Keratinocyte (primary cell): ENCODE data around the gene SMTN. TPM values are rescaled to one million over a fixed set of nuclear protein-coding genes. Genes with fewer than 3 reads are reported as not detected.
"Not testable (repeated sequence)": the region's sequence is repeated elsewhere in the genome, so short reads cannot be mapped to it uniquely, and the experiment has no call there.

Source experiments
- DNase-seq: peaks from one replicate; pipeline ENCODE4 v3.0.0-alpha.2; 2011; ENCODE audit warnings: low read depth, missing footprints, low spot score
- FAIRE-seq: peaks from 2 replicates; lab custom pipeline; 2011; peaks lifted over from hg19 to GRCh38; lab: Jason Lieb, UNC
- H2AFZ ChIP-seq: 2 replicates; pipeline ENCODE4 v1.6.0; 2012; ENCODE audit warnings: low read length, control low read depth, inconsistent platforms; ENCODE audit not compliant: control insufficient read depth
- H3K27ac ChIP-seq: 2 replicates; pipeline ENCODE4 v1.5.1; 2011; ENCODE audit warnings: low read length; ENCODE audit not compliant: control insufficient read depth, insufficient read depth
- H3K27me3 ChIP-seq: 3 replicates; pipeline ENCODE4 v1.6.0; 2011; ENCODE audit warnings: low read length; ENCODE audit not compliant: control insufficient read depth, insufficient read depth; ENCODE audit errors: extremely low read depth
- H3K36me3 ChIP-seq, 2 experiments: 2 replicates in 1 of 2; 3 replicates in 1 of 2; pipeline ENCODE4 v1.5.1; 2011; ENCODE audit warnings: low read length in 2 of 2, mild to moderate bottlenecking in 1 of 2; ENCODE audit not compliant: control insufficient read depth in 2 of 2, insufficient read depth in 2 of 2; ENCODE audit errors: extremely low read depth in 1 of 2
- H3K4me1 ChIP-seq: 3 replicates; pipeline ENCODE4 v1.5.1; 2011; ENCODE audit warnings: low read length; ENCODE audit not compliant: control insufficient read depth, insufficient read depth; ENCODE audit errors: extremely low read depth
- H3K4me2 ChIP-seq: 3 replicates; pipeline ENCODE4 v1.6.0; 2011; ENCODE audit warnings: low read depth, low read length; ENCODE audit not compliant: control insufficient read depth, insufficient read depth; ENCODE audit errors: extremely low read depth
- H3K4me3 ChIP-seq, 3 experiments: fragments of 200-600 bp in 1 of 3; sonication (generic) in 1 of 3; 2 replicates in 2 of 3; 3 replicates in 1 of 3; pipeline ENCODE4 v1.5.1; 2011 to 2016; ENCODE audit warnings: low read length in 3 of 3, mild to moderate bottlenecking in 3 of 3, control low read depth in 2 of 3, inconsistent platforms in 1 of 3, low read depth in 1 of 3, mixed read lengths in 1 of 3, mixed run types in 1 of 3, moderate library complexity in 1 of 3; ENCODE audit not compliant: control insufficient read depth in 2 of 3, insufficient read depth in 2 of 3; ENCODE audit errors: extremely low read depth in 1 of 3
- H3K79me2 ChIP-seq: 2 replicates; pipeline ENCODE4 v1.6.0; 2012; ENCODE audit warnings: low read length; ENCODE audit not compliant: control insufficient read depth, insufficient read depth
- H3K9ac ChIP-seq: 3 replicates; pipeline ENCODE4 v1.6.0; 2011; ENCODE audit warnings: low read length; ENCODE audit not compliant: control insufficient read depth, insufficient read depth; ENCODE audit errors: extremely low read depth
- H3K9me1 ChIP-seq: 3 replicates; pipeline ENCODE4 v1.6.0; 2011; ENCODE audit warnings: low read length; ENCODE audit not compliant: control insufficient read depth, insufficient read depth; ENCODE audit errors: extremely low read depth
- H3K9me3 ChIP-seq: 2 replicates; pipeline ENCODE4 v1.5.1; 2012; ENCODE audit warnings: low read depth, low read length; ENCODE audit not compliant: control insufficient read depth
- H4K20me1 ChIP-seq: 3 replicates; pipeline ENCODE4 v1.6.0; 2011; ENCODE audit warnings: low read length; ENCODE audit not compliant: control insufficient read depth, insufficient read depth; ENCODE audit errors: extremely low read depth
- EZH2 ChIP-seq: IDR thresholded peaks from one replicate; pipeline ENCODE4 v1.6.1; 2012; ENCODE audit warnings: inconsistent platforms, mild to moderate bottlenecking, low read length, moderate library complexity
- dilution Hi-C: fragments of 300-500 bp; cut with MboI; formaldehyde crosslinking; loops from one replicate; pipeline ENCODE4 v1.7.0; 2020; ENCODE audit warnings: low sequenced_read_pairs; ENCODE audit not compliant: extremely low pct_ligation_motif_present
- polyA plus RNA-seq, 5 experiments: library from polyadenylated mRNA; depleted of rRNA in 3 of 5; stranded (reverse) in 3 of 5; stranded (forward) in 1 of 5; unstranded in 1 of 5; fragments of >200 nt; gene quantifications; 1 replicate in 1 of 5; 2 replicates in 3 of 5; 3 replicates in 1 of 5; pipeline versions ENCODE4 v1.2.1 to v1.2.3, GENCODE V29; 2011 to 2012; ENCODE audit warnings: missing spikeins in 2 of 5, low read depth in 1 of 5, low replicate concordance in 1 of 5
- TF ChIP-seq, protein P1 (sequence below), 3 experiments: IDR thresholded peaks in 1 of 3; conservative IDR thresholded peaks in 1 of 3; optimal IDR thresholded peaks in 1 of 3; 2 replicates in 2 of 3; 3 replicates in 1 of 3; pipeline versions ENCODE3 to v1.5.1; 2011; ENCODE audit warnings: low read length in 3 of 3, mild to moderate bottlenecking in 3 of 3, moderate library complexity in 2 of 3, control low read depth in 1 of 3, inconsistent platforms in 1 of 3; ENCODE audit not compliant: insufficient read depth in 2 of 3; ENCODE audit errors: extremely low read depth in 1 of 3

SMTN gene
- polyA plus RNA-seq, 1 donor (not counting 4 experiments of a cell fraction or from before 2014, with no cell fraction given): 61.2 TPM

DNA sequence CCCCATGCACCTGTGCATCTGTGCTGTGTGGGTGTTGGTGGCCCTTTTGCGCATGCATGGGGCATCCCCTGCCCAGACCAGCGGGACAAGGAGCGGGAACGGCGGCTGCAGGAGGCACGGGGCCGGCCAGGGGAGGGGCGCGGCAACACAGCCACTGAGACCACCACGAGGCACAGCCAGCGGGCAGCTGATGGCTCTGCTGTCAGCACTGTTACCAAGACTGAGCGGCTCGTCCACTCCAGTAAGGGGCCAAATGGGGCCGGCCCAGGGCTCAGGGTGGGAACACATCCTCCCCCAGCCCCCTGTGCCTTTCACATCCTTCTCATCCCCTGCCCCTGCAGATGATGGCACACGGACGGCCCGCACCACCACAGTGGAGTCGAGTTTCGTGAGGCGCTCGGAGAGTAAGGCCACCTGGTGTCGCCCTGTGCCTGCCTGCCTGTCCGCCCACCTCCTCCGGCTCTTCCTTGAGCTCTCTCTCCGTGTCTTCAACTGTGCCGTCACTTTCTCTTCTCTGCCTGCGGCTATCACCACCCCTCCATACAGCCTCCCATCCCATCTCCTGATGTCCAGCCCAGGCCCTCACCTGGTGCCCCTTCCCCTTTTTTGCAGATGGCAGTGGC lies 15.7 kb downstream of the SMTN start:
- dilution Hi-C loops: no loop called here
- no peak for FAIRE-seq

DNA sequence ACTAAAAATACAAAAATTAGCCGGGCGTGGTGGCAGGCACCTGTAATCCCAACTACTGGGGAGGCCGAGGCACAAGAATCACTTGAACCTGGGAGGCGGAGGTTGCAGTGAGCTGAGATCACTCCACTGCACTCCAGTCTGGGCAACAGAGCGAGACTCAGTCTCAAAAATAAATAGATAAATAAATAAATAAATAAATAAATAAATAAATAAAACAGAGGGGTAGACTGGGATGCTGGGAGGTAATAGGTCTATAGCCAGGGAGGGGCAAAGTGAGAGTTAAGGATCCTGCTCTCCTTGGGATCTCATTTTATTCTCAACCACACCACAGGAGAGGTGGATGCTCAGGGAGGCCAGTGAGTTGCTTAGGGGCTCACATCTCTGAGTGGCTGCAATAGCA lies 16.4 kb downstream of the SMTN start:
- DNase-seq, FAIRE-seq, H3K9me3 ChIP-seq, H3K27me3 ChIP-seq, H3K27ac ChIP-seq, H3K4me1 ChIP-seq, H3K9me1 ChIP-seq, dilution Hi-C loops, H4K20me1 ChIP-seq, H3K79me2 ChIP-seq, H3K9ac ChIP-seq, H3K4me3 ChIP-seq, H2AFZ ChIP-seq, H3K4me2 ChIP-seq: not testable (repeated sequence)
- peaks cover 67 to 74% of the 10 kb centered on the region in 2 experiments for H3K36me3 ChIP-seq

More for the DNA sequence above, 15.7 kb downstream of the SMTN start:
- Histone ChIP-seq H3K27me3 (no peaks in the 10 kb centered on the region), H3K4me2 (no peak overlapping the region), H3K36me3 (peaks cover 72 to 75% of the 10 kb centered on the region in 2 experiments), H4K20me1 (peaks cover 11% of the 10 kb centered on the region), H3K27ac (no peak overlapping the region), H3K4me3 (no peak overlapping the region), H3K79me2 (peaks cover 11% of the 10 kb centered on the region), H3K9me3 (no peaks in the 10 kb centered on the region), H2AFZ (no peak overlapping the region), H3K9me1 (no peaks in the 10 kb centered on the region), H3K9ac (no peak overlapping the region), H3K4me1 (no peaks in the 10 kb centered on the region)
- no peak for DNase-seq
- TF ChIP-seq, protein P1, sequence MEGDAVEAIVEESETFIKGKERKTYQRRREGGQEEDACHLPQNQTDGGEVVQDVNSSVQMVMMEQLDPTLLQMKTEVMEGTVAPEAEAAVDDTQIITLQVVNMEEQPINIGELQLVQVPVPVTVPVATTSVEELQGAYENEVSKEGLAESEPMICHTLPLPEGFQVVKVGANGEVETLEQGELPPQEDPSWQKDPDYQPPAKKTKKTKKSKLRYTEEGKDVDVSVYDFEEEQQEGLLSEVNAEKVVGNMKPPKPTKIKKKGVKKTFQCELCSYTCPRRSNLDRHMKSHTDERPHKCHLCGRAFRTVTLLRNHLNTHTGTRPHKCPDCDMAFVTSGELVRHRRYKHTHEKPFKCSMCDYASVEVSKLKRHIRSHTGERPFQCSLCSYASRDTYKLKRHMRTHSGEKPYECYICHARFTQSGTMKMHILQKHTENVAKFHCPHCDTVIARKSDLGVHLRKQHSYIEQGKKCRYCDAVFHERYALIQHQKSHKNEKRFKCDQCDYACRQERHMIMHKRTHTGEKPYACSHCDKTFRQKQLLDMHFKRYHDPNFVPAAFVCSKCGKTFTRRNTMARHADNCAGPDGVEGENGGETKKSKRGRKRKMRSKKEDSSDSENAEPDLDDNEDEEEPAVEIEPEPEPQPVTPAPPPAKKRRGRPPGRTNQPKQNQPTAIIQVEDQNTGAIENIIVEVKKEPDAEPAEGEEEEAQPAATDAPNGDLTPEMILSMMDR (optimal IDR thresholded peaks at IDR 0.05 in 1 of 3, IDR thresholded peaks at IDR 0.05 in 1 of 3, conservative IDR thresholded peaks at IDR 0.05 in 1 of 3; ENCODE audit: extremely low read depth in 1 of 3, insufficient read depth in 2 of 3, low read length in 3 of 3): no peak
- TF ChIP-seq EZH2: no peak
